ENCODE results near the gene CD74.
"Not testable (repeated sequence)": the region's sequence is repeated elsewhere in the genome, so short reads cannot be mapped to it uniquely, and the experiment has no call there.

The CD74 gene

DNA sequence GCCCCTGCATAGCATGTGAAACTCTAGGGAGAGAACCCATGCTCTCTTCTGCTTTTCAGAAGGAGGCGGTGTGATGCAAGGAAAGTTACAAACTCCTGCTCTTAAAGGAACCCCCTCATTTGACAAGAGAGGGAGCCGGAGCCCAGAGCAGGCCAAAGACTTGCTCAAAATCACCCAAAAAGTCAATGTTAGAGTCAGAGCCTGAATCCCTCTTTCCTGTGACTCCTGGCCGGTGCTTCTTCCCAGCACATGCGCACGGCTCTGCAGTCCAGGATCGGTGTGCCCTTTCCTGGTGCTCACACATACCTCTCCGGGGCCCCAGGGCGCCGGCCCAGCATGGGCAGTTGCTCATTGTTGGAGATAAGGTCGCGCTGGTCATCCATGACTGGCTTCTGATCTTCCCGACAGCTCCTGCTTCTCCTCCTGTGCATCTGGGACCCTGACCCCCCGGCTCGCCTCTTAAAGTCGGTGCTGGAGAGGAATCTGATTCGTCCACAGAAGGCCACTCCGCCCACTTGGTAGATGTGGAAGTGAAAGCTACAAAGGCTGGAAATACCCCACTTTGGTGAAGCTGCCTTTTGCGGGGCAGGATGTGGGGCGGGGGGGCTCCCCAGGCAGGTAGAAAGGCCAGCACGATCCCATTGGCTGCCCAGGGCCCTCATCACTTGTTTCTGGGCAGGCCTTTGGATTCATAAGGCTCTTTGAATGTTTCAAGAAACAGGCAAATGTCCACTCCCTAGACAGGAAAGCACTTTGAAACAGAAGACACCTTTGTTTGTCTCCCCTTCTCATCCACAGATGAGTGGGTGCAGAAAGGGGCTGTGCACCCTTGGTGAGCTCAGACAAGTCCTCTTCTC lies at the start of gene CD74:
TSS of gene CD74 (minus strand) at position 592 of the 857 bp plus-strand sequence. CDS start at position 431, 161 bp downstream.
- peak; percentile 90 for DNase-seq

- DNase-seq = peak; percentile 52
These were observed 48.5 kb upstream of the CD74 start for GRCh38 chr5:150461231-150461630.

GRCh38 chr5:150460781-150461180 lies 48.1 kb upstream of the CD74 start:
- no peak for DNase-seq

DNA sequence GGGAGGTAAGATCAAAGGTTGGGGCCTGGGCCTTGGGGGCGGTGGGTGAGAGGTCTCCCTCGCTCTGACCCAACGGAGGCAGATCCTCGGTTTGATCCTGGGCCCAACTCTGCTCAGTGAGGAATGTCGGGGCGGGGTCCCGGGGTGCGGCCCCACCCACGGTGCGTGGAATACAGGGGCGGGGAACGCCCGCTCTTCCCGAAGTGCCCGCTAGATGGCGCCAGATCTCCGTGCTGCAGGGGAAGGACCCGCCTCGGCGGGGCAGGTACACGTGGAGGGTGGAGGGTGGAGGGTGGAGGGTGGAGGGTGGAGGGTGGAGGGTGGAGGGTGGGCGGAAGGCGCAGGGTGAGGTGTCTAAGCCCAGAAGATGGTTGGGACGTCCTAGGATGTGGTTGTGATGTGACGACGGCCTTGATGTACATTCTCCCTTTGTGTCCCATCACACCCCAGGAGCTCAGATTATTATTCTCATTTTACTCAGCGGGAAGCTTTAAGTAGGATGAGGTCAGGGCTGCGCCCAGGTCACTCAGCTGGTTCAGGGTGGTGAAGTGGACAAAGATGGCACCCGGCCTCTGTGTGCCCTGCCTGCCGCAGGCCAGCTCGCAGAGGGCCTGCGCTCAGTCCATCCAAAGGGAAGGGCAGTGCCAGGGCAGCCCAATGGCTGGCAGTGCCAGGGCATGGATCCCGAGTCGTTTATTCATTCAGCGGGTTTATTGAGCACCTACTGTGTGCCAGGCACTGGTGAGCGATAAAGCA lies 46.3 kb upstream of the CD74 start:
- DNase-seq = peak; percentile 90

DNA sequence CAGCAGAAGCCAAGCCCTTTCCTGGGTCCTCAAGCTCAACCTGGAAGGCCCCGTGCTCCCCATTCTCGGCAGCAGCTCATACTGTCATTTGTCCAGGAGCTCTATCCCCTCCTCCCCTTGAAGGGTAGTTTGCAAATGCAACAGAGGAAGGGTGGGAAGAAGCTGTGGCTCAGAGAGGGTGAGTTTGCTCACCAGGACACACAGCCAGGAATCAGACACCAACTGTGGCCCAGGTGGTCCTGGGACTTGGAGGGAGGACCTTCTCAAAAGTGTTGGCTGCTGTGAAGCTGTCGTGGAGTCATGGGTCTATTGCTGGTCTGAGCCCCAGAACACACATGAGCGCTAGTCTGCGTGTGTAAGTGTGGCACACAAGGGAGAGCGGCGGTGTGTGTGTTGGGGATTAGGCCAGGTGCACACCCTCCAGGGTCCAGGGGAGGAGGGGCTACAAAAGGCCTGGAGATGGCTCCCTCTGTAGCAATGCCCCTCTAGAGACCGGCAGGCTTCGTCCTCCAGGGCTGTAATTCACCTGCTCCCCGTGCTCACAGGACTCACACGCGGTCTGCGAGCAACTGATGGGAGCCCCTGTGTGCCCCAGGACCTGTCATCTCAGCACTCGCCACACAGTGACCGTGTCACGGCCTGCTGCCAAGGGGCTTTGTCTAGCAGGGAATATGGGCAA lies 45.0 kb upstream of the CD74 start:
- DNase-seq = no peak

- peak; percentile 45 for DNase-seq
These were observed 44.4 kb upstream of the CD74 start for GRCh38 chr5:150457121-150457520.

GRCh38 chr5:150454492-150455229 lies 42.0 kb upstream of the CD74 start:
- no peak for DNase-seq

GRCh38 chr5:150454027-150454426 lies 41.3 kb upstream of the CD74 start:
- not testable (repeated sequence) for DNase-seq

GRCh38 chr5:150452914-150453313 lies 40.2 kb upstream of the CD74 start:
- DNase-seq = no peak

- no peak for DNase-seq
These were observed 38.9 kb upstream of the CD74 start for GRCh38 chr5:150451594-150451993.

DNA sequence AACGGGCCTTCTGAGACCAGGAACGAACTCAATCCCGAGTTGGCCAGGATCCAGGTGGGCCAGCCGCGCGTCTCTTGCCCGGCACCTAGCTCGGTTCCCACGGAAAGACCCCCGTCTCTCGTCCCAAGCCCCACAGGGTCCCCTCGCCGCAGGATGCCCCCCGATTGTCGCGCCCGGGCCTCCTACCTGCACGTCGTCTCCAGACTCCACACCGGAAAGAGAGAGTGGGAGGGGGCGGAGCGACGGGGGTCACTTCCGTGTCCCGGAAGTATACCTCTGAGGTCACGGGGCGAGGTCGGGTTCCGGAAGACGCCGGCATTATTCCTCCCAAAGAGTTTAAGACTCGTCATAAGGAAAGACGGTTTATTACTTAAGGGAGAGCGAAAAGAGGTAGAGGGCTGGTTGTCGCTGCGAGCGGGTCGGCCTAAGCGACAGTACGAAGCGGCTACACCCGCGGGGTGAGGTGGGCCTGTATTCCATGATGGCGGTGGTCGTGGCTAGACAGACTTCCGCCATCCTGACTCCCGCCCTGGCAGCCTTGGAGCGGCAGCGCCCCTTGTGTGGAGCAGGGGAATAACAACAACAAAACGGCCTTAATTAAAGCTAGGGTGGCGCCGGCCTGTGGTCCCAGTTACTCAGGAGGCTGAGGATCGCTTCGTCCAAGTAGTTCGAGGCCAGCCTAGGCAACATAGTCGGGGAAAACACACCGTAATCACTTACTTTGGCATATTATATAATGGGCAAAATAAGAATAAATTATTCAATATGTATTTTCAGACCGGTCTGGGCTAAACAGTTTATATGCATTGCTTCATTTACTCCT lies 37.0 kb upstream of the CD74 start, which contains the start of gene RPS14:
TSS of gene RPS14 (minus strand) at position 223 of the 823 bp plus-strand sequence. CDS start 2,006 bp downstream, outside the sequence.
- peak; percentile 96 for DNase-seq

GRCh38 chr5:150448952-150449516 lies 36.3 kb upstream of the CD74 start:
- peak; percentile 15 for DNase-seq

DNA sequence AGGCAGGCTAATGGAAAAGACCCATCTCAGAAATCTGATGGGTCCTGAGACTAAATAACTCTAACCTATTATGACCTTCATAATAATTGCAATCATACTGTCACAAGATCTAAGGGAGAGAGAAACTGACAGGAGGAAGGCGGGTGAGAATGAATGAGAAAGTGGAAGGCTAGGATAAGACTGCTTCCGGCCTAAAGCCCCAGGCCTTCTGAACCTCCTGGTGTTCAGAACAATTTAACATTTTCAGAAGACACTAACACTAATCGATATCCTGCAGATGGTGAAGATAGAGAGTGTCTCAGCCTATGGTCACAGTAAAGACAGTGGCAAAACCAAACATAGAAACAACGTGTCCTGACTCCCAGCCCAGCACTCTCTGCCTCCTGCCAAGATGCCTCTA lies 35.6 kb upstream of the CD74 start:
- DNase-seq = no peak

GRCh38 chr5:150447188-150447587 lies 34.5 kb upstream of the CD74 start:
- no peak for DNase-seq

- DNase-seq = no peak
These were observed 33.9 kb upstream of the CD74 start for GRCh38 chr5:150446583-150446982.

- DNase-seq = no peak
These were observed 33.4 kb upstream of the CD74 start for GRCh38 chr5:150446088-150446487.

DNA sequence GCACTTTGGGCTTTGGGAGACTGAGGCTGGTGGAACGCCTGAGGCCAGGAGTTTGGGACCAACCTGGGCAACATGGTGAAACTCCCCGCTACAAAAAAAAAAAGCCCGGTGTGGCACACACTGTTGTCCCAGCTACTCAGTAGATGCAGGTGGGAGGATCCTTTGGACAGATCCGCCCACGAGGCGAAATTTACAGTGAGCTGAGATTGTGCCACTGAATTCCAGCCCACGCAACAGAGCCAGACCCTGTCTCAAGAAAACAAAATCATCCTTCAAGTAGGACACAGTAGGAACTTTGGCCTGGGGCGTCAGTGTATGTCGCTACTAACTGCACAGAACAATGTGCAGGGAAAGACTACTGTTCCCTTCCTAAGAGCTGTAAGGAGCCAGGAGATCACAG lies 32.1 kb upstream of the CD74 start:
- no peak for DNase-seq

DNA sequence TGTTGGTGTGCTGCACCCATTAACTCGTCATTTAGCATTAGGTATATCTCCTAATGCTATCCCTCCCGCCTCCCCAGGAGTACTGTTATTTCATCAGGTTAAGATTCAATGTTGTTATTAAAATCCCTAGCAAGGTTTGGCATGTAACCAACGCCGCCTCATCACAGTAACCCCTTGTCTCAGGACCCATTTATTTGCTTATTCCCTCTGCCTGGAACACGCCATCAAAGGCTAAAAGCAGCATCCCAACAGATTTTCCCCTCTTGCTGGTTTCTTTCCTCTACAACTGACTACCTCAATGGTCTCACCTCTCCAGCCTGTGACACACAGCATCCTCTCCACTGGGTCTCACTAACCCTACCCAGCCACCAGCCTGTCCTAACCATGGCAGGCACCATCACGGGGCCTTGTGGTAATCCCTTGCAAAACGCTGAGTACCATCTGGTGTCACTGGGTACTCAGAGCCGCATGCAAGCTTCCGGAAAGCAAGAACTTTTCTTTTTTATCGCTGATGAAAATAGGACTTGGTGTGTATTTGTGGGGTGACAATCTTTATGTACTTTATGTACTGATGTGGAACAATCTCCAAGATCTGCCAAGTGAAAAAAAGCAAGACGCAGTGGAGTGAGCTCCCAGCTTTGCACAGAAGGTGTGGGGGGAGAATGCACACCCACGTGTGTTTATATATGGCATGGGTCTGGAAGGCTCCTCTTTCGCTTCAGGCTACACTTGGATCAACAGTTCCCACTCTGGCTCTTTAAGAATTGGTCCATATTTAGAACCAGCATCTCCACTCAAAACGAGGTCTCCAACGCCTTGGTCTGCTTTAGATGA lies 30.7 kb upstream of the CD74 start:
- DNase-seq = no peak

DNA sequence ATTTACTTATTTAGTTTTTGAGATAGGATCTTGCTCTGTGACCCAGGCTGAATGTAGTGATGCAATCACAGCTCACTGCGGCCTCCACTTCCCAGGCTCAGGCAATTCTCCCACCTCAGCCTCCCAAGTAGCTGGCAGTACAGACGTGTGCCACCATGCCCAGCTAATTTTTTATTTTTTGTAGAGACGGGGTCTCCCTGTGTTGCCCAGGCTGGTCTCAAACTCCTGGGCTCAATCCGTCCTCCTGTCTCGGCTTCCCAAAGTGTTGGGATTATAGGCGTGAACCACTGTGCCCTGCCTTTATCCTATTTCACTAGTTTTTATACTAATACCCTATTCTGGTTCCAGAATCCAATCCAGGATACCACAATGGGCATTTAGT lies 30.0 kb upstream of the CD74 start:
- no peak for DNase-seq
